ENCODE data around the gene DHRS1.

DHRS1 gene

GRCh38 chr14:24273422-24273998 is 26.1 kb downstream of the DHRS1 start:
- Histone ChIP-seq H3K27me3 (ENCODE audit: control insufficient read depth, insufficient read depth, low read length) (no peaks in the 10 kb centered on the region), H3K9ac (ENCODE audit: low read depth, low read length) (no peak overlapping the region), H3K9me3 (ENCODE audit: control insufficient read depth, insufficient read depth, low read length) (no peaks in the 10 kb centered on the region), H3K4me3 (ENCODE audit: low read depth, low read length) (no peak overlapping the region), H3K36me3 (ENCODE audit: control insufficient read depth, insufficient read depth, low read length) (peaks cover 5% of the 10 kb centered on the region), H3K4me1 (ENCODE audit: control insufficient read depth, insufficient read depth, low read length) (peaks cover 3% of the 10 kb centered on the region)

GRCh38 chr14:24272467-24272866 is 27.1 kb downstream of the DHRS1 start:
- H3K4me1 ChIP-seq (ENCODE audit: control insufficient read depth, insufficient read depth, low read length): peaks cover 3% of the 10 kb centered on the region
- no peaks in the 10 kb centered on the region for H3K27me3 ChIP-seq (ENCODE audit: control insufficient read depth, insufficient read depth, low read length)
- H3K4me3 ChIP-seq (ENCODE audit: low read depth, low read length): no peak overlapping the region
- H3K9ac ChIP-seq (ENCODE audit: low read depth, low read length): no peak overlapping the region
- H3K36me3 ChIP-seq (ENCODE audit: control insufficient read depth, insufficient read depth, low read length): peaks cover 6% of the 10 kb centered on the region
- no peaks in the 10 kb centered on the region for H3K9me3 ChIP-seq (ENCODE audit: control insufficient read depth, insufficient read depth, low read length)

- H3K9me3 ChIP-seq (ENCODE audit: control insufficient read depth, insufficient read depth, low read length): no peaks in the 10 kb centered on the region
- peaks cover 7% of the 10 kb centered on the region for H3K36me3 ChIP-seq (ENCODE audit: control insufficient read depth, insufficient read depth, low read length)
- H3K4me3 ChIP-seq (ENCODE audit: low read depth, low read length): peak overlapping the region; percentile 73
- H3K27me3 ChIP-seq (ENCODE audit: control insufficient read depth, insufficient read depth, low read length): no peaks in the 10 kb centered on the region
- peaks cover 3% of the 10 kb centered on the region for H3K4me1 ChIP-seq (ENCODE audit: control insufficient read depth, insufficient read depth, low read length)
- H3K9ac ChIP-seq (ENCODE audit: low read depth, low read length): no peak overlapping the region
Measured at GRCh38 chr14:24271834-24272263, 27.7 kb downstream of the DHRS1 start.

- peak within 1 kb of the TSS; percentile 90 for H3K9ac ChIP-seq (ENCODE audit: low read depth, low read length)
- H3K36me3 ChIP-seq (ENCODE audit: control insufficient read depth, insufficient read depth, low read length): peaks cover 12% of the 10 kb centered on the region
- H3K9me3 ChIP-seq (ENCODE audit: control insufficient read depth, insufficient read depth, low read length): no peaks in the 10 kb centered on the region
- no peaks in the 10 kb centered on the region for H3K27me3 ChIP-seq (ENCODE audit: control insufficient read depth, insufficient read depth, low read length)
- peaks cover 3% of the 10 kb centered on the region for H3K4me1 ChIP-seq (ENCODE audit: control insufficient read depth, insufficient read depth, low read length)
- peak within 1 kb of the TSS; percentile 73 for H3K4me3 ChIP-seq (ENCODE audit: low read depth, low read length)
Measured at GRCh38 chr14:24271134-24271833, 28.3 kb downstream of the DHRS1 start, which contains the start of gene RABGGTA. Gene RABGGTA, minus strand, starts transcription at chr14:24271597. Its CDS starts 482 bp downstream, at chr14:24271115.

- peaks cover 14% of the 10 kb centered on the region for H3K36me3 ChIP-seq (ENCODE audit: control insufficient read depth, insufficient read depth, low read length)
- peaks cover 3% of the 10 kb centered on the region for H3K4me1 ChIP-seq (ENCODE audit: control insufficient read depth, insufficient read depth, low read length)
- peak overlapping the region; percentile 73 for H3K4me3 ChIP-seq (ENCODE audit: low read depth, low read length)
- no peak overlapping the region for H3K9ac ChIP-seq (ENCODE audit: low read depth, low read length)
- H3K9me3 ChIP-seq (ENCODE audit: control insufficient read depth, insufficient read depth, low read length): no peaks in the 10 kb centered on the region
- no peaks in the 10 kb centered on the region for H3K27me3 ChIP-seq (ENCODE audit: control insufficient read depth, insufficient read depth, low read length)
Measured at GRCh38 chr14:24270537-24271133, 28.9 kb downstream of the DHRS1 start.

GRCh38 chr14:24269910-24270536 is 29.6 kb downstream of the DHRS1 start:
- H3K36me3 ChIP-seq (ENCODE audit: control insufficient read depth, insufficient read depth, low read length): peaks cover 16% of the 10 kb centered on the region
- no peaks in the 10 kb centered on the region for H3K27me3 ChIP-seq (ENCODE audit: control insufficient read depth, insufficient read depth, low read length)
- no peaks in the 10 kb centered on the region for H3K9me3 ChIP-seq (ENCODE audit: control insufficient read depth, insufficient read depth, low read length)
- H3K4me3 ChIP-seq (ENCODE audit: low read depth, low read length): no peak overlapping the region
- peaks cover 3% of the 10 kb centered on the region for H3K4me1 ChIP-seq (ENCODE audit: control insufficient read depth, insufficient read depth, low read length)
- H3K9ac ChIP-seq (ENCODE audit: low read depth, low read length): no peak overlapping the region

- Histone ChIP-seq H3K4me1 (ENCODE audit: control insufficient read depth, insufficient read depth, low read length) (peaks cover 3% of the 10 kb centered on the region), H3K36me3 (ENCODE audit: control insufficient read depth, insufficient read depth, low read length) (peaks cover 20% of the 10 kb centered on the region), H3K9ac (ENCODE audit: low read depth, low read length) (no peak overlapping the region), H3K4me3 (ENCODE audit: low read depth, low read length) (no peak overlapping the region), H3K27me3 (ENCODE audit: control insufficient read depth, insufficient read depth, low read length) (no peaks in the 10 kb centered on the region), H3K9me3 (ENCODE audit: control insufficient read depth, insufficient read depth, low read length) (no peaks in the 10 kb centered on the region)
Measured at GRCh38 chr14:24269368-24269767, 30.2 kb downstream of the DHRS1 start.

GRCh38 chr14:24268225-24268624 is 31.4 kb downstream of the DHRS1 start:
- Histone ChIP-seq H3K36me3 (ENCODE audit: control insufficient read depth, insufficient read depth, low read length) (peaks cover 20% of the 10 kb centered on the region), H3K27me3 (ENCODE audit: control insufficient read depth, insufficient read depth, low read length) (no peaks in the 10 kb centered on the region)

GRCh38 chr14:24267516-24267915 is 32.1 kb downstream of the DHRS1 start:
- H3K4me1 ChIP-seq (ENCODE audit: control insufficient read depth, insufficient read depth, low read length): peaks cover 3% of the 10 kb centered on the region
- H3K36me3 ChIP-seq (ENCODE audit: control insufficient read depth, insufficient read depth, low read length): peaks cover 20% of the 10 kb centered on the region
- H3K9me3 ChIP-seq (ENCODE audit: control insufficient read depth, insufficient read depth, low read length): no peaks in the 10 kb centered on the region
- no peak overlapping the region for H3K4me3 ChIP-seq (ENCODE audit: low read depth, low read length)
- no peak overlapping the region for H3K9ac ChIP-seq (ENCODE audit: low read depth, low read length)
- H3K27me3 ChIP-seq (ENCODE audit: control insufficient read depth, insufficient read depth, low read length): no peaks in the 10 kb centered on the region

More at GRCh38 chr14:24268225-24268624, 31.4 kb downstream of the DHRS1 start:
- Histone ChIP-seq H3K4me1 (ENCODE audit: control insufficient read depth, insufficient read depth, low read length) (peaks cover 3% of the 10 kb centered on the region), H3K9me3 (ENCODE audit: control insufficient read depth, insufficient read depth, low read length) (no peaks in the 10 kb centered on the region), H3K9ac (ENCODE audit: low read depth, low read length) (no peak overlapping the region), H3K4me3 (ENCODE audit: low read depth, low read length) (no peak overlapping the region)

GRCh38 chr14:24266344-24267244 is 33.0 kb downstream of the DHRS1 start:
- Histone ChIP-seq H3K27me3 (ENCODE audit: control insufficient read depth, insufficient read depth, low read length) (no peaks in the 10 kb centered on the region), H3K4me3 (ENCODE audit: low read depth, low read length) (no peak overlapping the region), H3K4me1 (ENCODE audit: control insufficient read depth, insufficient read depth, low read length) (no peaks in the 10 kb centered on the region), H3K9ac (ENCODE audit: low read depth, low read length) (no peak overlapping the region), H3K36me3 (ENCODE audit: control insufficient read depth, insufficient read depth, low read length) (peaks cover 20% of the 10 kb centered on the region), H3K9me3 (ENCODE audit: control insufficient read depth, insufficient read depth, low read length) (no peaks in the 10 kb centered on the region)

GRCh38 chr14:24264298-24264697 is 35.3 kb downstream of the DHRS1 start:
- H3K9ac ChIP-seq (ENCODE audit: low read depth, low read length): no peak overlapping the region

More at GRCh38 chr14:24264298-24264697, 35.3 kb downstream of the DHRS1 start:
- no peaks in the 10 kb centered on the region for H3K4me1 ChIP-seq (ENCODE audit: control insufficient read depth, insufficient read depth, low read length)
- H3K9me3 ChIP-seq (ENCODE audit: control insufficient read depth, insufficient read depth, low read length): no peaks in the 10 kb centered on the region
- peaks cover 20% of the 10 kb centered on the region for H3K36me3 ChIP-seq (ENCODE audit: control insufficient read depth, insufficient read depth, low read length)
- H3K27me3 ChIP-seq (ENCODE audit: control insufficient read depth, insufficient read depth, low read length): no peaks in the 10 kb centered on the region
- no peak overlapping the region for H3K4me3 ChIP-seq (ENCODE audit: low read depth, low read length)
